ENCODE results near the gene CWC15. TPM values are rescaled to one million over a fixed set of nuclear protein-coding genes. Genes with fewer than 3 reads are reported as not detected.
A peak's percentile ranks its signal among the peaks of the same experiment; 100 is the strongest.

Gene CWC15
- total and polyA plus RNA-seq, 4 donors = 38.2 to 107 (median 43.7) TPM

GRCh38 chr11:94928117-94928990, 45.0 kb downstream of the CWC15 start:
- no peak for TF ChIP-seq CTCF (IDR thresholded peaks at IDR 0.05; ENCODE audit: control extremely low read depth, extremely low read depth)
- DNase-seq (no peak), ATAC-seq (ENCODE audit: insufficient read depth, low FRiP score) (no peak)
- 89 to 91% methylated on average over 1 of the region's 1 CpG for WGBS, 2 donors
- Histone ChIP-seq H3K36me3 (ENCODE audit: control insufficient read depth in 4 of 4, insufficient read depth in 4 of 4, low read length in 4 of 4) (no peaks in the 10 kb centered on the region), H3K27me3 (ENCODE audit: control insufficient read depth in 3 of 3, insufficient read depth in 3 of 3, low read length in 2 of 3) (no peaks in the 10 kb centered on the region), H3K9me3 (ENCODE audit: control insufficient read depth in 4 of 4, insufficient read depth in 3 of 4, low read length in 3 of 4) (peaks cover 0 to 3% (median 0%) of the 10 kb centered on the region in 4 donors), H3K27ac (ENCODE audit: low read depth in 1 of 2, low read length in 1 of 2) (peak overlapping the region in 1 of 2 donors; percentile 75), H3K4me3 (no peak overlapping the region), H3K9ac (ENCODE audit: insufficient read depth in 1 of 2, low read length in 2 of 2) (no peak overlapping the region), H3K4me1 (ENCODE audit: control insufficient read depth in 5 of 5, insufficient read depth in 5 of 5, low read length in 5 of 5) (peaks cover 0 to 62% (median 36%) of the 10 kb centered on the region in 5 donors)

GRCh38 chr11:94926698-94927237, 46.6 kb downstream of the CWC15 start:
- H3K9me3 ChIP-seq (ENCODE audit: control insufficient read depth in 4 of 4, insufficient read depth in 3 of 4, low read length in 3 of 4) = peaks cover 0 to 3% (median 0%) of the 10 kb centered on the region in 4 donors
- no peak for TF ChIP-seq CTCF (IDR thresholded peaks at IDR 0.05; ENCODE audit: control extremely low read depth, extremely low read depth)
- peak overlapping the region in 1 of 2 donors; percentile 75 for H3K27ac ChIP-seq (ENCODE audit: low read depth in 1 of 2, low read length in 1 of 2)
- ATAC-seq (ENCODE audit: insufficient read depth, low FRiP score) (peak; percentile 56), DNase-seq (peak; percentile 96 to 99 (median 99))
- H3K4me1 ChIP-seq (ENCODE audit: control insufficient read depth in 5 of 5, insufficient read depth in 5 of 5, low read length in 5 of 5) = peaks cover 0 to 71% (median 44%) of the 10 kb centered on the region in 5 donors
- H3K27me3 ChIP-seq (ENCODE audit: control insufficient read depth in 3 of 3, insufficient read depth in 3 of 3, low read length in 2 of 3) = no peaks in the 10 kb centered on the region
- peak overlapping the region in 1 of 2 donors; percentile 76 for H3K9ac ChIP-seq (ENCODE audit: insufficient read depth in 1 of 2, low read length in 2 of 2)
- H3K36me3 ChIP-seq (ENCODE audit: control insufficient read depth in 4 of 4, insufficient read depth in 4 of 4, low read length in 4 of 4) = no peaks in the 10 kb centered on the region
- no peak overlapping the region for H3K4me3 ChIP-seq
- 12 to 19% methylated on average over 6 of the region's 6 CpGs for WGBS, 2 donors

- H3K9me3 ChIP-seq (ENCODE audit: control insufficient read depth in 4 of 4, insufficient read depth in 3 of 4, low read length in 3 of 4) = peaks cover 0 to 2% (median 0%) of the 10 kb centered on the region in 4 donors
- H3K27me3 ChIP-seq (ENCODE audit: control insufficient read depth in 3 of 3, insufficient read depth in 3 of 3, low read length in 2 of 3) = no peaks in the 10 kb centered on the region
- no peak overlapping the region for H3K4me3 ChIP-seq
- peak overlapping the region in 1 of 2 donors; percentile 89 for H3K27ac ChIP-seq (ENCODE audit: low read depth in 1 of 2, low read length in 1 of 2)
- no peak for TF ChIP-seq CTCF (IDR thresholded peaks at IDR 0.05; ENCODE audit: control extremely low read depth, extremely low read depth)
- H3K36me3 ChIP-seq (ENCODE audit: control insufficient read depth in 4 of 4, insufficient read depth in 4 of 4, low read length in 4 of 4) = no peaks in the 10 kb centered on the region
- ATAC-seq (ENCODE audit: insufficient read depth, low FRiP score) (no peak), DNase-seq (peak in 1 of 3 donors; percentile 32)
- H3K4me1 ChIP-seq (ENCODE audit: control insufficient read depth in 5 of 5, insufficient read depth in 5 of 5, low read length in 5 of 5) = peaks cover 0 to 71% (median 44%) of the 10 kb centered on the region in 5 donors
- no peak overlapping the region for H3K9ac ChIP-seq (ENCODE audit: insufficient read depth in 1 of 2, low read length in 2 of 2)
Observed at GRCh38 chr11:94926271-94926625, 47.1 kb downstream of the CWC15 start.
